Right lung (tissue), 5 donors: ENCODE results near the gene WRAP73. TPM values are rescaled to one million over a fixed set of nuclear protein-coding genes. Genes with fewer than 3 reads are reported as not detected.
"Not testable (repeated sequence)": the region's sequence is repeated elsewhere in the genome, so short reads cannot be mapped to it uniquely, and the experiment has no call there.

ENCODE experiments used
- DNase-seq, 2 donors: peaks; one replicate each; pipeline ENCODE4 v3.0.0-alpha.2; 2013
- polyA plus RNA-seq, 5 donors: library from polyadenylated mRNA; unstranded; fragments of 120-200 nt; gene quantifications; one replicate each; pipeline versions ENCODE4 v1.2.1 to v1.2.3, GENCODE V29; 2013; ENCODE audit warnings: inconsistent platforms in 1 of 5, low replicate concordance in 1 of 5; ENCODE audit not compliant: insufficient read length in 5 of 5, insufficient read depth in 1 of 5

WRAP73 gene
- polyA plus RNA-seq, 5 donors = 14.0 to 20.1 (median 15.9) TPM

GRCh38 chr1:3599286-3599811 is 50.6 kb downstream of the WRAP73 start:
- DNase-seq = no peak

DNA sequence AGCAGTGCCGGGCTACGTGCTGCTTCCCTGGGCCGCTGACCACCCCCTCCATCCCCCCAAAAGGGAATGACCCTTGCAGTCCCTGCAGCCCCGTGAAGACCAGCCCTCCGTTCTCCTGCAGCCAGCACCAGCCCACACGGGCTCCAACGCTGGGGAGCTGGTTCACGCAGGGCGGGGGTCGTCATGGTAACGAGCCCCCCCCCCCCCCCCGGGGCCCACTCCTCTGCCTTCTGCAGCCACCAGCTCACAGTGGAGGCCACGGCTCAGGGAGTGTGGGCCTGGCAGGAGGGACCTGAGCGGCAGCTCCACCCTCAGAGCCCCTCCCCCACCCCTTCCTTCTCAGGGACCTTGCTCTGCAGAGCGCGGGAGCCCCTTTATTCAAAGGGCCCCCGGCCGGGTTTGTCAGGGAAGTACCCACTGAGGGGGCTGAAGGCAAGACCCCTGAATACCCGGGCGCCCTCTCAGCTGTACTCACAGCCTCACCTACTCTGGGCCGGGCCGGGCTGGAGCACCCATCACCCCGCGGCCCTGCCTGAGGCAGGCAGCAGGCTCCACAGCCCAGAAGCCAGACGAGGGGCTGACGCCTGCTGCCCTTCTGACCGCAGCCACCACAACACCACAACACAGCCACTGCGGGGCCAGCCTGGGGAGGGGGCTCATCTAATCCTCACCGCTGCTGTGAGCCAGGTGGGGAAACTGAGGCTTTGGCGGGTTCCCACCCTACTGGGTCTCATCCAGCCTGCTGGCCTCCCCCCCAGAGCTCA is 51.2 kb downstream of the WRAP73 start:
- DNase-seq = no peak

DNA sequence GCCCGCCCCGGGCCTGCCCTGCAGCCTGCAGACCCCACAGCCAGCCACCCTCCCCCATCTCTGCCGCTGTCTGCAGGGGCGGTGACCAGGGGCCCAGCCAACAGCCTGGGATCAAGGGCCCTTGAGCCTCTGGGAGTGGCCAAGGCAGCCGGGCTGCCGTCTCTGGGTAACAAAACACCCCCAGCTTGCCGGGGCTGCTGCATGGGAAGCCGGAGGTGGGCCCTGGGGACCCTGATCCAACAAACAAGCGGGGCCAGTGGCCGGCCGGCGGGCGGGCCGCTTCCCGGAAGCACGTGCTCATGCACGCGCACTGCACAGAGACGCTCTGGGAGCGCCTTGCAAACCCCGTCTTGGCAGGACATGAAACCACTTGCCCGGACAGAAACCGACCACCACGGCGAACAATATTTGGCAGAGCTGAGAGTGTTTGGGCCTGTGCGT is 51.8 kb downstream of the WRAP73 start:
- peak; percentile 90 to 91 for DNase-seq

DNA sequence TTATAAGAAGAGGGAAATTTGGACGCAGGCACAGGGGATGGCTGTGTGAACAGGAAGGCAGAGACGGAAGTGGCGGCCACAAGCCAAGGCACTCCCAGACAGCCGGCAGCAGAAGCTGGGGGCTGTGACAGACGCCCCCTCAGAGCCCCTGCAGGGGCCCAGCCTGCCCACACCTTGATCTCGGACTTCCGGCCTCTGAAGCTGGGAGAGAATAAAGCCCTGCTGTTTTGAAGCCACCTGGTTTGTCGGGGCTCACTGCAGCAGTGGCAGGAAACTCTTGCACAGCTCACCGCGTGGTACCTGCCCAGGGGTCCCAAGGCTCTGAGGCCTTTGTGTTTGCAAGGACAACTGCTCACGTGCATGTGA is 52.3 kb downstream of the WRAP73 start:
- DNase-seq = peak in 1 of 2 donors; percentile 38

DNA sequence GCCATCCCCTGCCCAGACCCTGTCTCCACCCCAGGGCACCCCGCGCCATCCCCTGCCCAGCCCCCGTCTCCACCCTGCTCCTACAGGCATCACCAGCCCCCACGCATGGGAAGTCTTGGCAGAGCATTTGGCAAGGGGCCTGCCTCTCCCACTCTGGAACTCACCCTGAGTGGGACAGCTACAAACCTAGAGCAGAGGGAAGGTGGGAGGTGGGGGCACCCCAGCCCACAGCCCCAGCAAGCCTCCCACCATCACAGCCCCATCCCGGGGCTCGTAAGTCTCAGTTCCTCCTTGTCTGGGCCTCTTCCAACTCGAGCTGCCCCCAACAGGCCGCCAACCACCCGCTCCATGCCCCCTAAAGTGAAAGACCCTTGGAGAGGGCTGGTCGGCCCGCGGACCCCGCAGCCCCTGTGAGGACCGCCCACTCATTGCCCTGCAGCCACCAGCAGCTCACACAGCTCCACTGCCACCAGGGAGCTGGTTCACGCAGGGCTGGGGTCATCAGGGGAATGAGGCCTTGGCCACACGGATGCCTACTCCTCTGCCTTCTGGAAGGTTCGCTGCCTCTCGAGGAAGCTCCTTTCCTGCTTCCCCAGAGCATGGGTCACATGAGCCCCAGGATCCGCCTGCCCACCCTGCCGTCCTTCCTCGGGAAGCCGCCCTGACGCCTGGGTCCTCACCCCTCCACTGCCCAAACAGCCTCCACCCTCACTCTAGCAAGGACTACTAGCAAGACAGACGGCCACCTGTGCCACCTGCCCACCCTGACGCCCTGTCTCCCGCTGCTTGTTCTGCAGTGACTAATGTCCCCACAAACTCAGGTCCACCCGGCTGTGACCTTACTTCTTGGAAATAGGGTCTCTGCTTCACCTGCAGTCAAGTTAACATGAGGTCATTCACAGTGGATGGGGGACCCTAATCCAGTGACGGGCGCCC is 53.0 kb downstream of the WRAP73 start:
- DNase-seq = no peak

DNA sequence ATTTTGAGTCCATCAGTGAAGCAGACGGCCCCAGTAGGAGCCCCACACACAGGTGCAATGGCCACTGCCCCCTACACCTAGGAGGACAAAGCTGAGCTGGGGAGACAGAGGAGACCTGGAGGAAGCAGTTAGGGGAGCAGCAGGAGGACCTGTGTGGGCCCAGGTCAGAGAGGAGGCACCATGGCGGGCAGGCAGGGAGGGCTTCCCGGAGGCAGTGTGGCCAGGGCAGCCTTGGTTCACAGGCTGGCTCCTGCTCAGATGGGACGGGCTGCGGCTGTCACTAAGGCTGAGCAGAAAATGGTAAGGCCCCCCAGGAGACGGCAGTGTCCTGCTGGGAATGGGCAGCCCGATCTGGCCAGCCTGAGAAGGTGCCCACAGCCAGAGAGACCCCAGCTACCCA is 54.0 kb downstream of the WRAP73 start:
- no peak for DNase-seq

- DNase-seq = no peak
These were observed 55.1 kb downstream of the WRAP73 start for GRCh38 chr1:3594706-3595377.

- no peak for DNase-seq
These were observed 56.2 kb downstream of the WRAP73 start for GRCh38 chr1:3593745-3594144.

- no peak for DNase-seq
These were observed 56.6 kb downstream of the WRAP73 start for GRCh38 chr1:3593334-3593733.

GRCh38 chr1:3590951-3591865 is 58.7 kb downstream of the WRAP73 start:
- DNase-seq = no peak

DNA sequence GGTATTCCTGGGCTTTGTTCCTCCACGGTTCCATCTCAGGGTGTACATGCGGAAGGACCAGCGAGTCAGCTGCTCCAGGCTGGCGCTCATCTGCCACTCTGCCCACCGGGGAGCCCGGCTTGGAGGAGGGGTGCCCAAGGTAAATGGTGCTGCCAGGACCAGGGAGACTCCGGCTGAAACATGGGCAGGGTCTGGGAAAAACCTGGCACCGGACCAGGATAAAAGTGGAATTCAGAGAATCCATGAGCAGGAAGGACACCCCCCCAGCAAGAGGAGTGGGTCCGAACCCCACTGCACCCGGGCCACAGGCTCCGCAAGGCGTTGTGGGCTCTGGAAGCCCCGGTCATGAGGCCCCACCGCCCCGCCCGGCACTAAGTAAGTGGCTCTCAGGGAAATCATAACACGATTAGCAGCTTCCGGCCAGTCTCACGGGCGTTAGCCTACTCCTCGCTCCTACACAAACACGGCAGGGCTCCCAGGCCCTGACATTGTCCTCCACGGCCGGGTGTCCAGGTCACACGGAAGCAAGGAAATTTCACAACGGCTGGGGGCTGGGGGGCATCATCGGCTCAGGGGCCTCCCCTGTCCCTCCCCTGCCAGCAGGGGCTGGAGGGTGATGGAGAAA is 59.7 kb downstream of the WRAP73 start:
- peak; percentile 50 to 69 for DNase-seq

- no peak for DNase-seq
These were observed 61.5 kb downstream of the WRAP73 start for GRCh38 chr1:3588395-3588794.

- no peak for DNase-seq
These were observed 62.7 kb downstream of the WRAP73 start for GRCh38 chr1:3586986-3587759.

DNA sequence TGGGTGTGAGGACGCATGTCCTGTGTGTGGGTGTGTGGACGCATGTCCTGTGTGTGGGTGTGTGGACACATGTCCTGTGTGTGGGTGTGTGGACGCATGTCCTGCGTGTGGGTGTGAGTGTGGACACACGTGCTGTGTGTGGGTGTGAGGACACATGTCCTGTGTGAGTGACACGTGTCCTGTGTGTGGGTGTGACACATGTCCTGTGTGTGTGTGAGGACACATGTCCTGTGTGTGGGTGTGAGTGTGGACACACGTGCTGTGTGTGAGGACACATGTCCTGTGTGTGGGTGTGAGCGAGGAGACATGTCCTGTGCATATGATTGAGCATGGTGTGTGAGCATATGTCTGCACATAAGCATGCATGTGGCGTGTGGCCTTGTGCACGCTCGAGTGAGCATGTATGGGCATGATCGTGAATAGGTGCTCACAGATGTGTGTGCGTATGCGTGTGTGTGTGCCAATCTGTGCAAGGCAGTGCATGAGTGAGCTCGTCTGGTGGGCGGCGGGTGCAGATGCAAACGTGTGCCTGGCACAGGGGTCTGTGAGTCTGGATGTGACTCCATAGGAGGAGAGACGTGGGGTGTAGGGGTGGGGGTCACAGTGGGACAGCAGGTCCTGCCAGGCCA is 63.8 kb downstream of the WRAP73 start:
- no peak for DNase-seq

DNA sequence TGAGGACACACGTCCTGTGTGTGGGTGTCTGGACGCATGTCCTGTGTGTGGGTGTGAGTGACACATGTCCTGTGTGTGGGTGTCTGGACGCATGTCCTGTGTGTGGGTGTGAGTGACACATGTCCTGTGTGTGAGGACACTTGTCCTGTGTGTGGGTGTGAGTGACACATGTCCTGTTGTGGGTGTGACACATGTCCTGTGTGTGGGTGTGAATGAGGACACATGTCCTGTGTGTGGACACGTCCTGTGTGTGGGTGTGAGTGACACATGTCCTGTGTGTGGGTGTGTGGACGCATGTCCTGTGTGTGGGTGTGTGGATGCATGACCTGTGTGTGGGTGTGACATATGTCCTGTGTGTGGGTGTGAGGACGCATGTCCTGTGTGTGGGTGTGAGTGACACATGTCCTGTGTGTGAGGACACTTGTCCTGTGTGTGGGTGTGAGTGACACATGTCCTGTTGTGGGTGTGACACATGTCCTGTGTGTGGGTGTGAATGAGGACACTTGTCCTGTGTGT is 64.5 kb downstream of the WRAP73 start:
- not testable (repeated sequence) for DNase-seq

DNA sequence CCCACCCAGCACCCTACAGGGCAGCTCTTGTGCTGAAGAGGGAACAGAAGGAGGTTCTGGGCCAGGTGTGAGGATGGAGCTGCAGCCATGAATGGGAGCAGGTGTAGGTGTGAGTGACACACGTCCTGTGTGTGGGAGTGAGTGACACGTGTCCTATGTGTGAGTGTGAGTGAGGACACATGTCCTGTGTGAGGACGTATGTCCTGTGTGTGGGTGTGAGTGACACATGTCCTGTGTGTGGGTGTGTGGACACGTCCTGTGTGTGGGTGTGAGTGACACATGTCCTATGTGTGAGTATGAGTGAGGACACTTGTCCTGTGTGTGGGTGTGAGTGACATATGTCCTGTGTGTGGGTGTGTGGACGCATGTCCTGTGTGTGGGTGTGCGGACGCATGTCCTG is 65.0 kb downstream of the WRAP73 start:
- no peak for DNase-seq

- DNase-seq = not testable (repeated sequence)
These were observed 66.2 kb downstream of the WRAP73 start for GRCh38 chr1:3583751-3584150.

DNA sequence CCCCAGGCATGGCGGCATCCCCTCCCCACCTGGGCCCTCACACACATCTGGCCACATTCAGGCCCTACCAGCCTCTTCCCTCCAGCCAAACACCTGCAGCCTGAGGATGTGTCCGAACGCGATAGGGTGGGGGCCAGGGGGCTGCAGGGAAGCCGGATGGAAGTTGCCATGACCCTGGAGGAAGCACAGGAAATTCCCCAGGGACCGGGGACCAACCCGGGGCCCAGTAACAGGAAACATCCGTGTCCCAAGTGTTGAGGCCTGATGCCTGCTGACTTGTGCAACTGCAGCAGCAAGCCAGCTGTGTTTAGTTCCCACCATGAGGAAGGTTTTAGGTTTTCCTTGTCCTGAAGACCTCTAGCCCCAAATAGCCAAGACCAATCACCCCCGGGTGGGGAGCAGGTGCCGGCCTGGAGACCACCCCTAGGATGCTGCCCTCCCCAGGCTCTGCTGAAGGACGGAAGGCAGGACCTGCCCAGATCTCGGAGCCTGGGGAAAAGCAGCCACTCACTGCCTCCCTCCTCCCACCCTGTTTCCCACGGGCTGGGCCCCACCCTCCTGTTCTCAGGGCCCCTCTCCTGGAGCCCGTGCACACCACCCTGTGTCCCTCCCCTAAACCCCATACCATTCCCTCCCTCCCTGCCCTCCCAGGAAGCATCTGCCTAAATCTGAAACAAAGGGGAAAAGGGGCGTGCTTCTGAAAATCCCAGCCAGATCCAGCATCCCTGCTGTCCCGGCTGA is 68.4 kb downstream of the WRAP73 start:
- DNase-seq = no peak
